Brain pericyte (primary cell): ENCODE data around the gene RBM38.

Experiments
- DNase-seq: peaks from one replicate; pipeline ENCODE4 v3.0.0-alpha.2; 2012; ENCODE audit warnings: low read depth, low spot score

RBM38 gene

DNA sequence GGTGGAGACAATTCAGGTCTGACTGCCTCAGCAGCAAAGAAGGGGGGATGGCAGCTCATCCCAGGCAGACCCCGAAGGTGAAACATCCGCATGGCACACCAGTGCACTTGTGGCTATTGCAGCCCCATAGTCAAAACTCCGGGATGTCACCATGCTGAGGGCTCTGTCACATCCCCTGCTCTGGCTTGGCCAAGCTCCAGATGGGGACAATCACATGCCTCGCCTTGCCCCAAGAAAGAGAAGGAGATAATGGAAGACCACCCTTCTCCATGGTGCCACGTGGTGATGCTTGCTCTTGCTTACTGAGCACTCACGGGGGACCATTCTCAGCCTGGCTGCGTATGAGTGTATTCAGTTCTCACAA, 60.2 kb downstream of the RBM38 start:
- DNase-seq: no peak

DNA sequence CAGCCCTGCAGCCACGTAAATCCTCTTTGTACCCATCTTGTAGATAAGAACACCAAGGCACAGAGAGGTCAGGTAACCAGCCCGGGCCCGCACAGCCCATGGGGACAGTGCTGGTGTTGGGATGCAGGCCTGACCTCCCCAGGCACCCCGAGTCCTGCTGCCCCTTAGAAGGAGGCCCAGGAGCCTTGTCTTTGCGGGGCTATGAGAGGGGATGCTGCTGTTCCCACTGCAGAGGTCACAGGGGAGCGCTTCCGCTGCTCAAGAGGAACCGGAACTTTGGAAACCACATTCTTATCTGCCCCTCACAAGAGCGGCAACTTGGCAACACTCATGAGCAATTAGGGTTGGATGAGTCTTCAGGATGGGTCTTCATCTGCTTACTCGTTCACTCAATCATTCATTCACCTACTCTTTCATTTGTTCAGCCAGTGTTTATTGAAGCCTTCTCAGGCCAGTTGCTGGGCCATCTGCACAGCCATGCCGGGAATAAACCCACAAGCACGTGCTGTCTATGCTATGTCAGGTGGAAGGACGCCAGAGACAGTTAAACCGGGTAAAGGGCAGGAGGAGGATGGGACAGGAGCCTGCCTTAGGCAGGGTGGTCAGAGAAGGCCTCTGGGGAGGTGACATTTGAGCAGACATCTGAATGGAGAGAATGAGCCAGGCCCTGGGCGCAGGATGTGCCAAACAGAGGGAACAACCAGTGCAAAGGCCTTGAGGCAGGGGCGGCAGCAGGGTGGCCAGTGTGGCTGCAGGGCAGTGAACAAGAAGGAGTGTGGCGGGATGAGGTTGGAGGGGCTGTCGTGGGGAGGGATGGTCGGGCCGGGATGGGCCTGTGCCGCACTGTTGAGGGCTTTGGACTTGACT, 60.8 kb downstream of the RBM38 start:
- no peak for DNase-seq

DNA sequence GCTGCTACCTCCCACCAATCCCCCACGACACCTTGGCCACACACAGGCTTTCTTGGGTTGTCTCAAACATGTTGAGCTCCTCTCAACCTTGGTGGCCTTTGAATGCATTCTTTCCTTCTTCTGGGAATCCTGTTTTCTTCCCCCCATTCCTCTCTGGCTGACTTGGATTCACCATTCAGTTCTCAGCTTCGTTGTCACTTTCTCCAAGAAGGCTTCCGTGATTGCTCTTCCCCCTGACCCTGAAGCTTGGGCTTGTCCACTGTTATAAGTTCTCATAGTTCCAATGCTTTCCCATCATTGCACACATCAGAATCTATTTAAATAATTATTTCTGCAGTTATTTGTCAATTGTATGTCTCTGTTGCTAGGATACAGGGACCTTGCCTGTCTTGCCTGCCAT, 64.2 kb downstream of the RBM38 start:
- no peak for DNase-seq

DNA sequence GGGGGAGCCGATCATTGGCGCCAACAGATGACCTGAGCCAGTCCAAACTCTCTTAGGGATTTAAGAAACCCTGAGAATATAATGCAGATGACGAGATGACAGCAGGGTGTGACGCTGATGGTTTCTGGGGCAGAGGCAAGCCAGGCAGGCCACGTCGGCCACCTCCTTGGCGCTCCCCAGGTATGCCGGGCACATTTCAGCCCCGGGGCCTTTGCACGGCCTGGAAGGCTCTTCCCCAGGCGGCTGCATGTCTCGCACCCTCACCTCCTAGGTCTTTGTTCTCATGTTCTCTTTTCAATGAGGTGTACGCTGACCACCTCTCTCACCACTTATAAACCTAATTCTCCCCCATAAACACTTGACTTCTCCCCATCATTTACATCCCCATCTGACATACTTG, 64.9 kb downstream of the RBM38 start:
- no peak for DNase-seq

DNA sequence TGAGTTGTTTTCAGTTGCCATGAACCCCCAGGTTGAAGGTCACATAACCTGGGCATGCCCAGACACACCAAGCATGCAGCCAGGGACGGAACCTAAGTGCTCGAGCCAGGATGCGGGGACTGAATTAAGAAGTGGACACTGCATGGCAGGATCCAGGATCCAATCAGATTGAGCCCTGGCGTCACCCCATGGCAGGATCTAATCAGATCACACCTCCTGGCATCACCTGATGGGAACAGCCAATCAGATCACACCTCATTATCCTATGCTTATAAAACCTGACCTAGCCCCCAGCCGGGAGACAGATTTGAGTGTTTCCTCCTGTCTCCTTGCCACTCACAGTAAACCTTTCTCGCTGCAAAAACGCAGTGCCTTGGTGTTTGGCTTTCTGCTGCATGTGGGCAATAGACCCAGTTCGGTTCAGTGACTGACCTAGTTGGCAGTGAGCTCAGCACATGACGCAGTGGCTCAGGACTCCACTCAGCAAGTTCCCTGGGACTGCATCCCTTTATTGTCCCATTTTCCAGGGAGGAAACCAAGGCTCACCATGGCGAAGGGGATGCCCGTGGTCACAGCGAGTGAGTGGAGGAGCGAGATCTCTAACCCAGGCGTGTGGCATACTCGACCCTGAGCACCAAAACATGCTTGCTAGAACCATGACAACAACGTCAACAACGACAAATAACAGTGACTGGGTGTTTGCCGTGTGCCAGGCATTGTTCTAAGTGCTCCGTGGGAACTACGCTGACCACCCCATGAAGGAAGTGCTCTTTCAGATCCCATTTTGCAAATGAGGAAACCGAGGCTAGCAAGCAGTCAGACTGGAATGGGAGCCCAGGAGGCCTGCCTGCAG, 66.3 kb downstream of the RBM38 start:
- DNase-seq: no peak

DNA sequence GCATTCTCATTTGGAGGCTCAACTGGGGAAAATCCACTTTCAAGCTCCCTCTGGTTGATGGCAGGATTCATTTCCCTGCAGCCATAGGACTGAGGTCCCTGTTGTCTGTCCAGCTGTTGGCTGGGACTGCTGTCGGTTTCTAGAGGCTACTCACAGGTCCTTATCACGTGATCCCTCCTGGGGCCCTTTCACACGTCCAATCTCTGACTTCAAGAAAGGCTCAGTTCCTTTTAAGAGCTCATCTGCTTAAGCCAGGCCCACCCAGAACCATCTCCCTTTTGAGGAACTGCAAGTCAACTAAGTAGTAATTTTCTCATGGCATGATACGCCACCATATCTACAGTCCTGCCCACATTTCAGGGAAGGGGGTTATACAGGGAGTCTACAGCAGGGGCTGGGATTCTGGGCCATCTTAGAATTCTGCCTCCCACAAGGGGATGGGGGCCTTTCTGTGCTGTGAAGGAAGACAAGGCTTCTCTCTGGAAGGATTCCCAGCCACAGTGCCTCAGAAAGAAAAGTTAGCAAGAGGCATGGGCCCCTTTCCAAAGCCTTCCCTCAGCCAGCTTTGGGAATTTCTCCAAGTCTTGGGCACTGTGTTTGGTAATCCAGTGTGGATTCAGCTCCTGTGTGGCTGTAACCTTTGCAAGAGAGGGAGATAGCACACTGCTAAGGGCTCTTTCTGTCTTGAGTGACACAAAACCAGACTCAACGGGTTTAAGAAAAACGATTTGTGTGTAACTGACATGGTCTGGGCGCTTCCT, 67.4 kb downstream of the RBM38 start:
- DNase-seq: no peak
